ENCODE results near the gene TBC1D8.

Gene TBC1D8

GRCh38 chr2:101111917-101112771, 39.0 kb downstream of the TBC1D8 start:
- TF ChIP-seq CTCF (IDR thresholded peaks at IDR 0.05; ENCODE audit: low read depth, low read length, missing control alignments), result no peak
- no peak overlapping the region for H3K27ac ChIP-seq
- no peaks in the 10 kb centered on the region for H3K27me3 ChIP-seq (replicated peaks)
- peak; percentile 29 for DNase-seq
- no peaks in the 10 kb centered on the region for H3K36me3 ChIP-seq (replicated peaks)
- in situ Hi-C loops (cut with HindIII; ENCODE audit: low pct_ligation_motif_present, low sequenced_read_pairs), result no loop called here
- no peak overlapping the region for H3K4me3 ChIP-seq (ENCODE audit: low read depth, low read length)

- Histone ChIP-seq H3K27me3 (replicated peaks) (no peaks in the 10 kb centered on the region), H3K36me3 (replicated peaks) (no peaks in the 10 kb centered on the region), H3K27ac (no peak overlapping the region), H3K4me3 (ENCODE audit: low read depth, low read length) (no peak overlapping the region)
- no peak for DNase-seq
- in situ Hi-C loops (cut with HindIII; ENCODE audit: low pct_ligation_motif_present, low sequenced_read_pairs), result no loop called here
- TF ChIP-seq CTCF (IDR thresholded peaks at IDR 0.05; ENCODE audit: low read depth, low read length, missing control alignments), result no peak
These were observed 39.8 kb downstream of the TBC1D8 start for GRCh38 chr2:101111262-101111838.

GRCh38 chr2:101109451-101110118, 41.6 kb downstream of the TBC1D8 start:
- DNase-seq, result no peak
- H3K36me3 ChIP-seq (replicated peaks), result no peaks in the 10 kb centered on the region
- H3K27me3 ChIP-seq (replicated peaks), result no peaks in the 10 kb centered on the region
- no peak overlapping the region for H3K4me3 ChIP-seq (ENCODE audit: low read depth, low read length)
- in situ Hi-C loops (cut with HindIII; ENCODE audit: low pct_ligation_motif_present, low sequenced_read_pairs), result no loop called here
- no peak for TF ChIP-seq CTCF (IDR thresholded peaks at IDR 0.05; ENCODE audit: low read depth, low read length, missing control alignments)
- no peak overlapping the region for H3K27ac ChIP-seq

DNA sequence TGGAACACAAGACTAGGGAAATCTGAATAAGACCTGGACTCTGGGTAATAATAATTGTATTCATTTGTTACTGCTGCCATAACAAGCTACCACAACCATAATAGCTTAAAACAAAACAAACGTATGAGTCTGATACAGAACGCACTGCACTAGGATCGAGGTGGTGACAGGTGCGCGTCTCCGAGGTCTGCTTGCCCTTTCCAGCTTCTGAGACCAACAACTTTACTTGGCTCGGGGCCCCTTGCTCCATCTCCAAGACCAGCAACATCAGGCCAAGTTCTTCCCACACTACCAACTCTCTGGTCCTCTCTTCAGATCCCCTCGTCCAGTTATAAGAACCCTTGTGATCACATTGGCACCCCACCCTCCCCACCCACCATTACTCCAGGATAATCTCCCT, 42.8 kb downstream of the TBC1D8 start:
- Histone ChIP-seq H3K27ac (no peak overlapping the region), H3K4me3 (ENCODE audit: low read depth, low read length) (no peak overlapping the region), H3K27me3 (replicated peaks) (no peaks in the 10 kb centered on the region), H3K36me3 (replicated peaks) (no peaks in the 10 kb centered on the region)
- no peak for DNase-seq
- in situ Hi-C loops (cut with HindIII; ENCODE audit: low pct_ligation_motif_present, low sequenced_read_pairs), result no loop called here
- no peak for TF ChIP-seq CTCF (IDR thresholded peaks at IDR 0.05; ENCODE audit: low read depth, low read length, missing control alignments)

GRCh38 chr2:101107241-101107640, 43.9 kb downstream of the TBC1D8 start:
- no peaks in the 10 kb centered on the region for H3K36me3 ChIP-seq (replicated peaks)
- no peak for TF ChIP-seq CTCF (IDR thresholded peaks at IDR 0.05; ENCODE audit: low read depth, low read length, missing control alignments)
- H3K27ac ChIP-seq, result no peak overlapping the region
- DNase-seq, result no peak
- no peak overlapping the region for H3K4me3 ChIP-seq (ENCODE audit: low read depth, low read length)
- in situ Hi-C loops (cut with HindIII; ENCODE audit: low pct_ligation_motif_present, low sequenced_read_pairs), result no loop called here
- H3K27me3 ChIP-seq (replicated peaks), result no peaks in the 10 kb centered on the region
